ENCODE measurements around the gene CXCL1. TPM values are rescaled to one million over a fixed set of nuclear protein-coding genes. Genes with fewer than 3 reads are reported as not detected.

CXCL1 gene
- total RNA-seq, 1 experiment from 2014 or later = 49.3 TPM

DNA sequence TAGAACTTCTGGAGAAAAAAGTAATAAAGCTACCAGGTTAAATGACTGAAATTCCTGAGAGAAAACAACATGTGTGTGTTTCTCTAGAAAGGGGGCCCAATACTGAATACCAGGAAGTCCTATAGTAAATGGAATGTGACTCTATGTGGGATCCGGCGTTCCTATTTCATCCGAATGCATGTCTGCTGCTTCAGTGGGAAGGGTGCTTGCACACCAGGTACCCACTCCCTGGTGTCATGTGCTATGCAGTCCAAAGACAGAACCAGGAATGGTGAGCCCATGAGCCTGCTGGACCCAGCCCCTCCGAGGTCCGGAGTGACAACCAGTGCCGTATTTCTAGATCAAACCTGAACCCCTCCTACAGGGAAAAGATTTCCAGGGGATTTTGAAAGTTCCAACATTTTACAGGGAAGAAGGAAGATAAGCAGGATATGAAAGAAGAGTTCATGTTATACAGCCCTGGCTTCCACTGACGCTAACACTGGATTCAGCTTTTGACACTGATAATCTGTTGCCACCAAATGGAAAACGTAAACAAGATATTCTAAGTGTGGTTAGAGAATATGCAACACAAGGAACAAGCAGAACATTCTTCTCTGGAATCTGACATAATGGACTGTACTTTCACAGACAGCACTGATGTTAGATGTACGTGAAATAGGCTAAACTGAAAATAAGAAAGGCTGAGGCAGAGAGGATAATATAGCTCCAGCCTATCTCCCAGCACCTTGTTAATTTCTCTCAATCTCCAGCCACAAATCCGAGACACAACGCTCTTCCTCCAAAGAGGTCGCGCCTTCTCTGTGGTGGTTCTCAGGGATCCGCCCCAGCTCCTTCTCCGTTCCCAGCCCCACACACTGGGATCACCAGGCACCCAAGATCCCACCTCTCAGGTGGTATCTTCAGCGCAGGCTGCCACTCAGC, 725 bp upstream of the CXCL1 start:
- H3K27me3 Mint-ChIP-seq (ENCODE audit: insufficient read depth, unreplicated experiment) = no peaks in the 10 kb centered on the region
- H3K27ac Mint-ChIP-seq (ENCODE audit: low read depth, unreplicated experiment) = peak overlapping the region; percentile 92
- POLR2A ChIA-PET = interaction anchor here (0.6 to 6.7 kb wide), 34 partner anchors 8 to 285 kb away, joined by 3 to 61 read pairs (median 4); partner anchors contain the start of genes CXCL2 and CXCL3

DNA sequence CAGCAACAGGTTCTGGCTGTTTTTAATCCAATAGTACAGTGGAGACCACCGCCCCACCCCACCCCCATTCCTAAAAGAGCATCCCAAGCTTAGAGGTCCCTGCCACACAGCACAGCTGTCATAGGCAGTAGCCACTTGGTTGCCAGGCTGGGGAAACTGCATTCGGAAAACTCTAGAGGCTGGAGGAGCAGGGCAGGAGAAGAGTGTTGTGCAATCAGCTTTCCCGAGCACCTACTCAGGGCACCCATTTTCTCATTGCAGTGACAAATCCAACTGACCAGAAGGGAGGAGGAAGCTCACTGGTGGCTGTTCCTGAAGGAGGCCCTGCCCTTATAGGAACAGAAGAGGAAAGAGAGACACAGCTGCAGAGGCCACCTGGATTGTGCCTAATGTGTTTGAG, 1.1 kb downstream of the CXCL1 start:
- CTCF ChIA-PET = interaction anchor here (0.6 to 3.1 kb wide), 4 partner anchors 46 to 228 kb away, joined by 3 to 23 read pairs (median 4); partner anchors contain the start of gene CXCL2
- Mint-ChIP-seq H3K36me3 (ENCODE audit: insufficient read depth, unreplicated experiment) (peaks cover 45% of the 10 kb centered on the region), H3K4me3 (ENCODE audit: unreplicated experiment) (peak overlapping the region; percentile 95), H3K27me3 (ENCODE audit: insufficient read depth, unreplicated experiment) (no peaks in the 10 kb centered on the region), H3K27ac (ENCODE audit: low read depth, unreplicated experiment) (peak overlapping the region; percentile 92), H3K9me3 (ENCODE audit: unreplicated experiment) (no peaks in the 10 kb centered on the region), H3K4me1 (ENCODE audit: insufficient read depth, unreplicated experiment) (peaks cover 32% of the 10 kb centered on the region)
- intact Hi-C loops (cut with micrococcal nuclease) = no loop called here
- no TSS peak for BruUV-seq (replicated peaks)
- POLR2A ChIA-PET = interaction anchor here (0.7 to 6.2 kb wide), 6 partner anchors 14 to 264 kb away, joined by 3 to 32 read pairs (median 4); partner anchors contain the start of gene CXCL2
- DNase-seq (ENCODE audit: unreplicated experiment) = peak; percentile 83
- TF ChIP-seq, protein P1, sequence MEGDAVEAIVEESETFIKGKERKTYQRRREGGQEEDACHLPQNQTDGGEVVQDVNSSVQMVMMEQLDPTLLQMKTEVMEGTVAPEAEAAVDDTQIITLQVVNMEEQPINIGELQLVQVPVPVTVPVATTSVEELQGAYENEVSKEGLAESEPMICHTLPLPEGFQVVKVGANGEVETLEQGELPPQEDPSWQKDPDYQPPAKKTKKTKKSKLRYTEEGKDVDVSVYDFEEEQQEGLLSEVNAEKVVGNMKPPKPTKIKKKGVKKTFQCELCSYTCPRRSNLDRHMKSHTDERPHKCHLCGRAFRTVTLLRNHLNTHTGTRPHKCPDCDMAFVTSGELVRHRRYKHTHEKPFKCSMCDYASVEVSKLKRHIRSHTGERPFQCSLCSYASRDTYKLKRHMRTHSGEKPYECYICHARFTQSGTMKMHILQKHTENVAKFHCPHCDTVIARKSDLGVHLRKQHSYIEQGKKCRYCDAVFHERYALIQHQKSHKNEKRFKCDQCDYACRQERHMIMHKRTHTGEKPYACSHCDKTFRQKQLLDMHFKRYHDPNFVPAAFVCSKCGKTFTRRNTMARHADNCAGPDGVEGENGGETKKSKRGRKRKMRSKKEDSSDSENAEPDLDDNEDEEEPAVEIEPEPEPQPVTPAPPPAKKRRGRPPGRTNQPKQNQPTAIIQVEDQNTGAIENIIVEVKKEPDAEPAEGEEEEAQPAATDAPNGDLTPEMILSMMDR (IDR thresholded peaks at IDR 0.05; ENCODE audit: unreplicated experiment) = no peak

More for the DNA sequence above, 725 bp upstream of the CXCL1 start:
- intact Hi-C loops (cut with micrococcal nuclease) = loop anchor here (1.0 to 5.0 kb wide), 8 partner anchors 49 to 444 kb away; no protein-coding TSS in a partner anchor
- peak overlapping the region; percentile 95 for H3K4me3 Mint-ChIP-seq (ENCODE audit: unreplicated experiment)
- TSS peak; percentile 79 for BruUV-seq (replicated peaks)
- DNase-seq (ENCODE audit: unreplicated experiment) = peak; percentile 71
- peaks cover 41% of the 10 kb centered on the region for H3K36me3 Mint-ChIP-seq (ENCODE audit: insufficient read depth, unreplicated experiment)
- TF ChIP-seq, protein P1 (IDR thresholded peaks at IDR 0.05; ENCODE audit: unreplicated experiment) = no peak
- no peaks in the 10 kb centered on the region for H3K9me3 Mint-ChIP-seq (ENCODE audit: unreplicated experiment)
- CTCF ChIA-PET = interaction anchor here (0.6 to 7.9 kb wide), 31 partner anchors 9 to 317 kb away, joined by 3 to 183 read pairs (median 5); partner anchors contain the start of genes CXCL2 and CXCL3
- H3K4me1 Mint-ChIP-seq (ENCODE audit: insufficient read depth, unreplicated experiment) = peaks cover 37% of the 10 kb centered on the region

DNA sequence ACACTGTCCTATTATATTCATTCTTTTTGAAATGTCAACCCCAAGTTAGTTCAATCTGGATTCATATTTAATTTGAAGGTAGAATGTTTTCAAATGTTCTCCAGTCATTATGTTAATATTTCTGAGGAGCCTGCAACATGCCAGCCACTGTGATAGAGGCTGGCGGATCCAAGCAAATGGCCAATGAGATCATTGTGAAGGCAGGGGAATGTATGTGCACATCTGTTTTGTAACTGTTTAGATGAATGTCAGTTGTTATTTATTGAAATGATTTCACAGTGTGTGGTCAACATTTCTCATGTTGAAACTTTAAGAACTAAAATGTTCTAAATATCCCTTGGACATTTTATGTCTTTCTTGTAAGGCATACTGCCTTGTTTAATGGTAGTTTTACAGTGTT, 1.6 kb downstream of the CXCL1 start:
- H3K36me3 Mint-ChIP-seq (ENCODE audit: insufficient read depth, unreplicated experiment) = peaks cover 45% of the 10 kb centered on the region
- no peak for DNase-seq (ENCODE audit: unreplicated experiment)
- intact Hi-C loops (cut with micrococcal nuclease) = no loop called here
- H3K4me3 Mint-ChIP-seq (ENCODE audit: unreplicated experiment) = peak overlapping the region; percentile 95
- H3K27me3 Mint-ChIP-seq (ENCODE audit: insufficient read depth, unreplicated experiment) = no peaks in the 10 kb centered on the region
- ChIA-PET CTCF (interaction anchor here (0.9 to 3.1 kb wide), 3 partner anchors 45 to 228 kb away, joined by 3 to 23 read pairs (median 4); partner anchors contain the start of gene CXCL2), POLR2A (interaction anchor here (0.7 to 1.4 kb wide), 5 partner anchors 15 to 263 kb away, joined by 3 to 7 read pairs (median 4); partner anchors contain the start of gene CXCL2)
- peaks cover 29% of the 10 kb centered on the region for H3K4me1 Mint-ChIP-seq (ENCODE audit: insufficient read depth, unreplicated experiment)
- TF ChIP-seq, protein P1 (IDR thresholded peaks at IDR 0.05; ENCODE audit: unreplicated experiment) = no peak
- H3K9me3 Mint-ChIP-seq (ENCODE audit: unreplicated experiment) = no peaks in the 10 kb centered on the region
- BruUV-seq (replicated peaks) = no TSS peak
- peak overlapping the region; percentile 92 for H3K27ac Mint-ChIP-seq (ENCODE audit: low read depth, unreplicated experiment)
